Measurements from ENCODE around the gene LGALS3BP. TPM values are rescaled to one million over a fixed set of nuclear protein-coding genes. Genes with fewer than 3 reads are reported as not detected.
A peak's percentile ranks its signal among the peaks of the same experiment; 100 is the strongest.

Gene LGALS3BP
- total and polyA plus RNA-seq, 2 of the 13 experiments (the other 11 are each of a cell fraction or from before 2014, with no cell fraction given): 137 to 332 TPM

DNA sequence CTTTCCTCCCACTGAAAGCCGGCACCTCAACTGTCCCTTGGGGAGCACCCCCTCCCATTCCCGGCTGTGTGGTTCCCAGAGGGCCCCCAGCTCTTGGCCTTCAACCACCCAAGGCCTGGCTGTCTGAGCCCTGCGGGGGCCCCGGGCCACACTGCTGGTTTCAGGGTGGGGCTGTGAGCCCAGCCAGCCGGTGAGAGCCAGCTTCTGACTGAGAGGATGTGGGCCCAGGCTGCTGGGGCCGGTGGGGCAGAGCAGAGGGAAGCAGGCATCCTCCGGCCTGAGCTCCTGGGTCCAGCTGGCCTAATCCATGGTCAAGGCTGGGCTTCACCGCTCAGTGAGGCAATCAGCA is 875 bp upstream of the LGALS3BP start (continued):
- TF ChIP-seq, protein P1, sequence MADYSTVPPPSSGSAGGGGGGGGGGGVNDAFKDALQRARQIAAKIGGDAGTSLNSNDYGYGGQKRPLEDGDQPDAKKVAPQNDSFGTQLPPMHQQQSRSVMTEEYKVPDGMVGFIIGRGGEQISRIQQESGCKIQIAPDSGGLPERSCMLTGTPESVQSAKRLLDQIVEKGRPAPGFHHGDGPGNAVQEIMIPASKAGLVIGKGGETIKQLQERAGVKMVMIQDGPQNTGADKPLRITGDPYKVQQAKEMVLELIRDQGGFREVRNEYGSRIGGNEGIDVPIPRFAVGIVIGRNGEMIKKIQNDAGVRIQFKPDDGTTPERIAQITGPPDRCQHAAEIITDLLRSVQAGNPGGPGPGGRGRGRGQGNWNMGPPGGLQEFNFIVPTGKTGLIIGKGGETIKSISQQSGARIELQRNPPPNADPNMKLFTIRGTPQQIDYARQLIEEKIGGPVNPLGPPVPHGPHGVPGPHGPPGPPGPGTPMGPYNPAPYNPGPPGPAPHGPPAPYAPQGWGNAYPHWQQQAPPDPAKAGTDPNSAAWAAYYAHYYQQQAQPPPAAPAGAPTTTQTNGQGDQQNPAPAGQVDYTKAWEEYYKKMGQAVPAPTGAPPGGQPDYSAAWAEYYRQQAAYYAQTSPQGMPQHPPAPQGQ (CRISPR knock-in tag; IDR thresholded peaks at IDR 0.05; ENCODE audit: borderline replicate concordance): no peak
- no peak for TF ChIP-seq ZNF382 (CRISPR knock-in tag; IDR thresholded peaks at IDR 0.05; ENCODE audit: borderline replicate concordance)
- TF ChIP-seq ZFP37 (CRISPR knock-in tag; IDR thresholded peaks at IDR 0.05; ENCODE audit: borderline replicate concordance): no peak
- TF ChIP-seq DR1 (CRISPR knock-in tag; IDR thresholded peaks at IDR 0.05): no peak
- peak; percentile 72; the same call in 1 of the 2 replicates for TF ChIP-seq ZBTB42 (CRISPR knock-in tag; IDR thresholded peaks at IDR 0.05)
- TF ChIP-seq ZMYM4 (CRISPR knock-in tag; IDR thresholded peaks at IDR 0.05): no peak
- TF ChIP-seq GPN1 (CRISPR knock-in tag; IDR thresholded peaks at IDR 0.05; ENCODE audit: borderline replicate concordance): no peak
- TF ChIP-seq ZC3H4 (CRISPR knock-in tag; IDR thresholded peaks at IDR 0.05; ENCODE audit: borderline replicate concordance): no peak; the same call in 1 of the 2 replicates
- TF ChIP-seq ZNF891 (CRISPR knock-in tag; IDR thresholded peaks at IDR 0.05): no peak
- peak; percentile 70; the same call in 1 of the 2 replicates for TF ChIP-seq ZNF879 (CRISPR knock-in tag; IDR thresholded peaks at IDR 0.05)
- TF ChIP-seq, protein P2, sequence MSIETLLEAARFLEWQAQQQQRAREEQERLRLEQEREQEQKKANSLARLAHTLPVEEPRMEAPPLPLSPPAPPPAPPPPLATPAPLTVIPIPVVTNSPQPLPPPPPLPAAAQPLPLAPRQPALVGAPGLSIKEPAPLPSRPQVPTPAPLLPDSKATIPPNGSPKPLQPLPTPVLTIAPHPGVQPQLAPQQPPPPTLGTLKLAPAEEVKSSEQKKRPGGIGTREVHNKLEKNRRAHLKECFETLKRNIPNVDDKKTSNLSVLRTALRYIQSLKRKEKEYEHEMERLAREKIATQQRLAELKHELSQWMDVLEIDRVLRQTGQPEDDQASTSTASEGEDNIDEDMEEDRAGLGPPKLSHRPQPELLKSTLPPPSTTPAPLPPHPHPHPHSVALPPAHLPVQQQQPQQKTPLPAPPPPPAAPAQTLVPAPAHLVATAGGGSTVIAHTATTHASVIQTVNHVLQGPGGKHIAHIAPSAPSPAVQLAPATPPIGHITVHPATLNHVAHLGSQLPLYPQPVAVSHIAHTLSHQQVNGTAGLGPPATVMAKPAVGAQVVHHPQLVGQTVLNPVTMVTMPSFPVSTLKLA (IDR thresholded peaks at IDR 0.05): no peak
- TF ChIP-seq, protein P3, sequence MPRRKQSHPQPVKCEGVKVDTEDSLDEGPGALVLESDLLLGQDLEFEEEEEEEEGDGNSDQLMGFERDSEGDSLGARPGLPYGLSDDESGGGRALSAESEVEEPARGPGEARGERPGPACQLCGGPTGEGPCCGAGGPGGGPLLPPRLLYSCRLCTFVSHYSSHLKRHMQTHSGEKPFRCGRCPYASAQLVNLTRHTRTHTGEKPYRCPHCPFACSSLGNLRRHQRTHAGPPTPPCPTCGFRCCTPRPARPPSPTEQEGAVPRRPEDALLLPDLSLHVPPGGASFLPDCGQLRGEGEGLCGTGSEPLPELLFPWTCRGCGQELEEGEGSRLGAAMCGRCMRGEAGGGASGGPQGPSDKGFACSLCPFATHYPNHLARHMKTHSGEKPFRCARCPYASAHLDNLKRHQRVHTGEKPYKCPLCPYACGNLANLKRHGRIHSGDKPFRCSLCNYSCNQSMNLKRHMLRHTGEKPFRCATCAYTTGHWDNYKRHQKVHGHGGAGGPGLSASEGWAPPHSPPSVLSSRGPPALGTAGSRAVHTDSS (CRISPR knock-in tag; conservative IDR thresholded peaks at IDR 0.05): no peak
- no peak for TF ChIP-seq STAT5B (CRISPR knock-in tag; IDR thresholded peaks at IDR 0.05)
- no peak for TF ChIP-seq PITX1 (CRISPR knock-in tag; IDR thresholded peaks at IDR 0.05)
- TF ChIP-seq ZNF577 (CRISPR knock-in tag; IDR thresholded peaks at IDR 0.05; ENCODE audit: borderline replicate concordance, low read depth): no peak
- no peak for TF ChIP-seq ZNF605 (CRISPR knock-in tag; IDR thresholded peaks at IDR 0.05)
- TF ChIP-seq ZNF572 (CRISPR knock-in tag; IDR thresholded peaks at IDR 0.05): peak; percentile 94
- TF ChIP-seq, protein P4, sequence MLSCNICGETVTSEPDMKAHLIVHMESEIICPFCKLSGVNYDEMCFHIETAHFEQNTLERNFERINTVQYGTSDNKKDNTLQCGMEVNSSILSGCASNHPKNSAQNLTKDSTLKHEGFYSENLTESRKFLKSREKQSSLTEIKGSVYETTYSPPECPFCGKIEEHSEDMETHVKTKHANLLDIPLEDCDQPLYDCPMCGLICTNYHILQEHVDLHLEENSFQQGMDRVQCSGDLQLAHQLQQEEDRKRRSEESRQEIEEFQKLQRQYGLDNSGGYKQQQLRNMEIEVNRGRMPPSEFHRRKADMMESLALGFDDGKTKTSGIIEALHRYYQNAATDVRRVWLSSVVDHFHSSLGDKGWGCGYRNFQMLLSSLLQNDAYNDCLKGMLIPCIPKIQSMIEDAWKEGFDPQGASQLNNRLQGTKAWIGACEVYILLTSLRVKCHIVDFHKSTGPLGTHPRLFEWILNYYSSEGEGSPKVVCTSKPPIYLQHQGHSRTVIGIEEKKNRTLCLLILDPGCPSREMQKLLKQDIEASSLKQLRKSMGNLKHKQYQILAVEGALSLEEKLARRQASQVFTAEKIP (CRISPR knock-in tag; IDR thresholded peaks at IDR 0.05; ENCODE audit: borderline replicate concordance): no peak
- TF ChIP-seq, protein P5, sequence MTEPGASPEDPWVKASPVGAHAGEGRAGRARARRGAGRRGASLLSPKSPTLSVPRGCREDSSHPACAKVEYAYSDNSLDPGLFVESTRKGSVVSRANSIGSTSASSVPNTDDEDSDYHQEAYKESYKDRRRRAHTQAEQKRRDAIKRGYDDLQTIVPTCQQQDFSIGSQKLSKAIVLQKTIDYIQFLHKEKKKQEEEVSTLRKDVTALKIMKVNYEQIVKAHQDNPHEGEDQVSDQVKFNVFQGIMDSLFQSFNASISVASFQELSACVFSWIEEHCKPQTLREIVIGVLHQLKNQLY (CRISPR knock-in tag; IDR thresholded peaks at IDR 0.05): no peak
- TF ChIP-seq, protein P6, sequence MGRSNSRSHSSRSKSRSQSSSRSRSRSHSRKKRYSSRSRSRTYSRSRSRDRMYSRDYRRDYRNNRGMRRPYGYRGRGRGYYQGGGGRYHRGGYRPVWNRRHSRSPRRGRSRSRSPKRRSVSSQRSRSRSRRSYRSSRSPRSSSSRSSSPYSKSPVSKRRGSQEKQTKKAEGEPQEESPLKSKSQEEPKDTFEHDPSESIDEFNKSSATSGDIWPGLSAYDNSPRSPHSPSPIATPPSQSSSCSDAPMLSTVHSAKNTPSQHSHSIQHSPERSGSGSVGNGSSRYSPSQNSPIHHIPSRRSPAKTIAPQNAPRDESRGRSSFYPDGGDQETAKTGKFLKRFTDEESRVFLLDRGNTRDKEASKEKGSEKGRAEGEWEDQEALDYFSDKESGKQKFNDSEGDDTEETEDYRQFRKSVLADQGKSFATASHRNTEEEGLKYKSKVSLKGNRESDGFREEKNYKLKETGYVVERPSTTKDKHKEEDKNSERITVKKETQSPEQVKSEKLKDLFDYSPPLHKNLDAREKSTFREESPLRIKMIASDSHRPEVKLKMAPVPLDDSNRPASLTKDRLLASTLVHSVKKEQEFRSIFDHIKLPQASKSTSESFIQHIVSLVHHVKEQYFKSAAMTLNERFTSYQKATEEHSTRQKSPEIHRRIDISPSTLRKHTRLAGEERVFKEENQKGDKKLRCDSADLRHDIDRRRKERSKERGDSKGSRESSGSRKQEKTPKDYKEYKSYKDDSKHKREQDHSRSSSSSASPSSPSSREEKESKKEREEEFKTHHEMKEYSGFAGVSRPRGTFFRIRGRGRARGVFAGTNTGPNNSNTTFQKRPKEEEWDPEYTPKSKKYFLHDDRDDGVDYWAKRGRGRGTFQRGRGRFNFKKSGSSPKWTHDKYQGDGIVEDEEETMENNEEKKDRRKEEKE (IDR thresholded peaks at IDR 0.05): no peak
- TF ChIP-seq ZNF569 (CRISPR knock-in tag; IDR thresholded peaks at IDR 0.05; ENCODE audit: borderline replicate concordance): no peak

All from HepG2 (cell line).